Ascending aorta (tissue), 2 donors: ENCODE data around the gene ECT2. TPM values are rescaled to one million over a fixed set of nuclear protein-coding genes. Genes with fewer than 3 reads are reported as not detected.

Experiments
- DNase-seq, 2 donors: peaks; one replicate each; pipeline ENCODE4 v3.0.0-alpha.2; 2019; ENCODE audit warnings: low spot score in 2 of 2
- H3K27ac ChIP-seq, 2 donors: fragments of 200-600 bp; sonication (generic); one replicate each; pipeline ENCODE4 v1.5.1; 2016 to 2017; ENCODE audit warnings: mild to moderate bottlenecking in 1 of 2
- H3K27me3 ChIP-seq: fragments of 200-600 bp; sonication (generic); one replicate; pipeline ENCODE4 v1.5.1; 2017
- H3K36me3 ChIP-seq, 2 donors: fragments of 200-600 bp; sonication (generic); one replicate each; pipeline ENCODE4 v1.5.1; 2016
- H3K4me1 ChIP-seq, 2 donors: fragments of 200-600 bp; sonication (generic); one replicate each; pipeline ENCODE4 v1.5.1; 2016 to 2017; ENCODE audit warnings: mild to moderate bottlenecking in 1 of 2
- H3K4me3 ChIP-seq, 2 donors: fragments of 200-600 bp; sonication (generic); one replicate each; pipeline ENCODE4 v1.5.1; 2016 to 2017; ENCODE audit warnings: mild to moderate bottlenecking in 1 of 2
- H3K9me3 ChIP-seq, 2 donors: fragments of 200-600 bp; sonication (generic); one replicate each; pipeline ENCODE4 v1.5.1; 2016
- intact Hi-C: fragments of 100-400 bp; cut with DNase I; formaldehyde crosslinking; loops from one replicate; pipeline ENCODE4 v1.15.1; 2023
- total RNA-seq: library from RNA; depleted of rRNA; stranded (reverse); fragments of >200 nt; gene quantifications from one replicate; pipeline ENCODE4 v1.1.0, GENCODE V29; 2016
- TF ChIP-seq, protein P1 (sequence below), 3 experiments: fragments of 200-600 bp in 2 of 3; fragments of 450-650 bp in 1 of 3; sonication (generic) in 2 of 3; IDR thresholded peaks; one replicate each; pipeline ENCODE4 v1.5.1; 2016 to 2019; ENCODE audit warnings: antibody characterized with exemption in 3 of 3, mild to moderate bottlenecking in 1 of 3, moderate library complexity in 1 of 3

Gene ECT2
- total RNA-seq, 1 donor from 2014 or later: 27.1 TPM

DNA sequence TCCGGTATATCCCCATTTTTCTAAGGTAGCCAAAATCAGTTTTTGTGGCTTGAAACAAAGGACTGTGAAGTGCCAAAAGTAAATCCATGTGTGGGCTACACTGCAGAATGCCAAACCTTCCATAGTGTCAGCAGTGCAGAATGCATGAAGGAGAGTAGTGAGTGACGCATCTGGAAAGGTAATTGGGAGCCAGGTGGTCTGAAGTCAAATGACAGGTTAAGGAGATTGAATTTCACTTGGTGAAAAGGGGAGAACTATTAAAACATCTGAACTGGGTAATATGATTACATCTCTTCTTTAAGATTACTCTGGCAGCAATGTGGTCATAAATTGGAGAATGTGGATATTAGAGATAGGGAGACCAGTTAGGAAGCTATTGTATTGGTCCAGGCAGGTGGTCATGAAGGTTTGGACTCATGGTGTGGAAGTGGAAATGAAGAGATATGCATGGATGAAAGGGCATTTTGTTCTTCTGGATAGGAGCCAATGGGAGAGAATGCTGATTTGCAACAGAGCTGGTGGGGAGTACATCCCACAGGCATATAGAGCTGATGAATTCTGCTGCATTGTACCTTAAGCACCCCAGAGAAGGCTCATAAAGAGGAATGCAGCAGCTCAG, 118.2 kb downstream of the ECT2 start:
- Histone ChIP-seq H3K4me3 (no peak overlapping the region), H3K4me1 (no peaks in the 10 kb centered on the region), H3K36me3 (no peaks in the 10 kb centered on the region), H3K27ac (no peak overlapping the region), H3K27me3 (no peaks in the 10 kb centered on the region), H3K9me3 (no peaks in the 10 kb centered on the region)
- no peak for DNase-seq
- intact Hi-C loops: no loop called here
- TF ChIP-seq, protein P1, sequence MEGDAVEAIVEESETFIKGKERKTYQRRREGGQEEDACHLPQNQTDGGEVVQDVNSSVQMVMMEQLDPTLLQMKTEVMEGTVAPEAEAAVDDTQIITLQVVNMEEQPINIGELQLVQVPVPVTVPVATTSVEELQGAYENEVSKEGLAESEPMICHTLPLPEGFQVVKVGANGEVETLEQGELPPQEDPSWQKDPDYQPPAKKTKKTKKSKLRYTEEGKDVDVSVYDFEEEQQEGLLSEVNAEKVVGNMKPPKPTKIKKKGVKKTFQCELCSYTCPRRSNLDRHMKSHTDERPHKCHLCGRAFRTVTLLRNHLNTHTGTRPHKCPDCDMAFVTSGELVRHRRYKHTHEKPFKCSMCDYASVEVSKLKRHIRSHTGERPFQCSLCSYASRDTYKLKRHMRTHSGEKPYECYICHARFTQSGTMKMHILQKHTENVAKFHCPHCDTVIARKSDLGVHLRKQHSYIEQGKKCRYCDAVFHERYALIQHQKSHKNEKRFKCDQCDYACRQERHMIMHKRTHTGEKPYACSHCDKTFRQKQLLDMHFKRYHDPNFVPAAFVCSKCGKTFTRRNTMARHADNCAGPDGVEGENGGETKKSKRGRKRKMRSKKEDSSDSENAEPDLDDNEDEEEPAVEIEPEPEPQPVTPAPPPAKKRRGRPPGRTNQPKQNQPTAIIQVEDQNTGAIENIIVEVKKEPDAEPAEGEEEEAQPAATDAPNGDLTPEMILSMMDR (IDR thresholded peaks at IDR 0.05): no peak

GRCh38 chr3:172869368-172869771, 118.8 kb downstream of the ECT2 start:
- Histone ChIP-seq H3K27ac (no peak overlapping the region), H3K9me3 (no peaks in the 10 kb centered on the region), H3K4me1 (no peaks in the 10 kb centered on the region), H3K4me3 (no peak overlapping the region), H3K27me3 (no peaks in the 10 kb centered on the region), H3K36me3 (no peaks in the 10 kb centered on the region)
- DNase-seq: no peak
- intact Hi-C loops: no loop called here
- TF ChIP-seq, protein P1 (IDR thresholded peaks at IDR 0.05): no peak

DNA sequence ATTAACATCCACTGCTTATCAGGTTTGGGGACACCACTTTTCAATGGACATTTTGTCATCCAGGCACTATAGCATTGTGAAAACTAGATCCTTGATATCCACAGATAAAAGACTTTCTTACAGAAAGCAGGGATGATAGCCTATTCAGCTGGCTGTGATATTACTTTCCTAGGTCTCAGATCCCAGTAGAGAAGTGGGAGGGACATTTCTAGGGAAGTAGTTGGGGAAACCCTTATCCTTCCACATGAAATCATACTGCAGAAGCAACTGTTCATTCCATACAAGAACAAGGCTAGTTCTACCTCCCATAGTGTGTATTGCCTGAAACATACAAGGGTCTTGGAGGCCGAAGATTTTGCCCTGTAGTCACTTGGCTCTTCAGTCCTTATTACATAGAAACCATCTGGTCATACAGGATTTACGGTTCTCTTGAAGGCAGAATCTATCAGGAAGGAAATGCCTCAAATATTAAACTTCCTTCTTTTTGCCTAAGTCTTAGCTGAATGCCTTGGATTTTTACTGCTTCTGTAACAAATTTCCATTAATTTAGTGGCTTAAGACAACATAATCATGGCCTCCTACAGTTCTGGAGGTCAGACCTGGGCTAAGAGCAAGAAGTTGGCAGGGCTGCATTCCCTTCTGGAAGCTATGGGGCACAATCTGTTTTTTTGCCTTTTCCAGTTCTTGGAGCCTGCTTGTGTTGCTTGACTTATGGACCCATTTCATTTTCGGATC, 119.4 kb downstream of the ECT2 start:
- Histone ChIP-seq H3K9me3 (no peaks in the 10 kb centered on the region), H3K4me1 (no peaks in the 10 kb centered on the region), H3K27ac (no peak overlapping the region), H3K4me3 (no peak overlapping the region), H3K36me3 (no peaks in the 10 kb centered on the region), H3K27me3 (no peaks in the 10 kb centered on the region)
- TF ChIP-seq, protein P1 (IDR thresholded peaks at IDR 0.05): no peak
- DNase-seq: no peak
- intact Hi-C loops: no loop called here

Other genes starting within 250 kb of the ECT2 start
- 89.8 TPM for gene TNFSF10, start 227.3 kb upstream of the ECT2 start, total RNA-seq
- 19.1 TPM for gene NCEH1, start 39.7 kb upstream of the ECT2 start, total RNA-seq